HepG2 (cell line): Measurements from ENCODE around the gene SGCE. TPM values are rescaled to one million over a fixed set of nuclear protein-coding genes. Genes with fewer than 3 reads are reported as not detected.

ENCODE experiments used
- AGO1 ChIP-seq: fragments of 200-400 bp; formaldehyde crosslinking; IDR thresholded peaks from 2 replicates; pipeline ENCODE4 v1.6.1; 2017; ENCODE audit warnings: mild to moderate bottlenecking, low read depth, low read length, moderate library complexity; ENCODE audit not compliant: poor library complexity, severe bottlenecking
- ATF1 ChIP-seq: IDR thresholded peaks from 2 replicates; pipeline ENCODE4 v1.6.1; 2016; ENCODE audit warnings: mild to moderate bottlenecking, control low read depth
- EEA1 ChIP-seq: sonication (generic); formaldehyde crosslinking; IDR thresholded peaks from 2 replicates; pipeline ENCODE4 v1.5.1; 2020; ENCODE audit warnings: mild to moderate bottlenecking, missing genetic modification reagents, borderline replicate concordance
- FOXA1 ChIP-seq, 2 experiments: fragments of 450-650 bp in 1 of 2; sonication (generic) in 1 of 2; formaldehyde crosslinking in 1 of 2; IDR thresholded peaks; 2 replicates each; pipeline versions ENCODE4 v1.4.0 to v1.6.1; 2016 to 2020; ENCODE audit warnings: missing genetic modification reagents in 1 of 2
- GMEB1 ChIP-seq: sonication (generic); formaldehyde crosslinking; IDR thresholded peaks from 2 replicates; pipeline ENCODE4 v1.5.1; 2020; ENCODE audit warnings: missing genetic modification reagents, mild to moderate bottlenecking, borderline replicate concordance
- HOXA3 ChIP-seq: sonication (generic); formaldehyde crosslinking; IDR thresholded peaks from 2 replicates; pipeline ENCODE4 v1.5.0; 2020; ENCODE audit warnings: missing genetic modification reagents
- NFKBIZ ChIP-seq: IDR thresholded peaks from 2 replicates; pipeline ENCODE4 v1.6.1; 2018; ENCODE audit warnings: missing genetic modification reagents, missing compliant biosample characterization
- RBAK ChIP-seq: sonication (generic); formaldehyde crosslinking; IDR thresholded peaks from 2 replicates; pipeline ENCODE4 v1.5.1; 2020; ENCODE audit warnings: mild to moderate bottlenecking, missing genetic modification reagents
- SMARCE1 ChIP-seq: fragments of 450-650 bp; IDR thresholded peaks from 2 replicates; pipeline ENCODE4 v1.6.1; 2017; ENCODE audit warnings: borderline replicate concordance
- STAT6 ChIP-seq: sonication (generic); formaldehyde crosslinking; IDR thresholded peaks from 2 replicates; pipeline ENCODE4 v1.4.0; 2020; ENCODE audit warnings: missing genetic modification reagents, mild to moderate bottlenecking, borderline replicate concordance
- TARDBP ChIP-seq: sonication (generic); formaldehyde crosslinking; IDR thresholded peaks from 2 replicates; pipeline ENCODE4 v1.8.0; 2022; ENCODE audit warnings: mild to moderate bottlenecking, missing genetic modification reagents
- TMF1 ChIP-seq: sonication (generic); formaldehyde crosslinking; IDR thresholded peaks from 2 replicates; pipeline ENCODE4 v1.8.1; 2022; ENCODE audit warnings: low read depth, missing genetic modification reagents
- TP53 ChIP-seq: sonication (generic); formaldehyde crosslinking; conservative IDR thresholded peaks from 2 replicates; pipeline ENCODE4 v1.4.0; 2020; ENCODE audit warnings: missing genetic modification reagents
- XBP1 ChIP-seq: sonication (generic); formaldehyde crosslinking; IDR thresholded peaks from 2 replicates; pipeline ENCODE4 v1.5.0; 2020; ENCODE audit warnings: missing genetic modification reagents
- ZBTB21 ChIP-seq: sonication (generic); formaldehyde crosslinking; IDR thresholded peaks from 2 replicates; pipeline ENCODE4 v1.4.0; 2020; ENCODE audit warnings: missing genetic modification reagents
- ZBTB38 ChIP-seq: sonication (generic); formaldehyde crosslinking; IDR thresholded peaks from 2 replicates; pipeline ENCODE4 v1.5.1; 2020; ENCODE audit warnings: mild to moderate bottlenecking, missing genetic modification reagents
- ZHX2 ChIP-seq, 2 experiments: sonication (generic) in 1 of 2; formaldehyde crosslinking in 1 of 2; IDR thresholded peaks; 2 replicates each; pipeline versions ENCODE4 v1.6.1 to v1.9.0; 2014 to 2022; ENCODE audit warnings: antibody characterized with exemption in 1 of 2, borderline replicate concordance in 1 of 2, inconsistent platforms in 1 of 2, low read depth in 1 of 2, missing genetic modification reagents in 1 of 2
- ZNF367 ChIP-seq: sonication (generic); formaldehyde crosslinking; IDR thresholded peaks from 2 replicates; pipeline ENCODE4 v1.4.0; 2020; ENCODE audit warnings: missing genetic modification reagents, borderline replicate concordance
- ZNF569 ChIP-seq: sonication (generic); formaldehyde crosslinking; IDR thresholded peaks from 2 replicates; pipeline ENCODE4 v1.5.0; 2020; ENCODE audit warnings: mild to moderate bottlenecking, missing genetic modification reagents, moderate library complexity, borderline replicate concordance
- ZNF703 ChIP-seq: sonication (generic); formaldehyde crosslinking; IDR thresholded peaks from 2 replicates; pipeline ENCODE4 v1.5.1; 2020; ENCODE audit warnings: missing genetic modification reagents, mild to moderate bottlenecking, moderate library complexity, borderline replicate concordance
- ZNF724P ChIP-seq: sonication (generic); formaldehyde crosslinking; IDR thresholded peaks from 2 replicates; pipeline ENCODE4 v1.8.0; 2022; ENCODE audit warnings: missing genetic modification reagents, borderline replicate concordance
- polyA plus RNA-seq, 8 experiments: library from polyadenylated mRNA; depleted of rRNA in 3 of 8; stranded (reverse) in 7 of 8; unstranded in 1 of 8; fragments of >200 nt; fragmentation: Illumina TruSeq in 4 of 8; extraction: Trizol in 4 of 8; gene quantifications; 2 replicates each; pipeline versions ENCODE4 v1.2.1 to v1.2.3, GENCODE V29; 2011 to 2016; ENCODE audit warnings: low read depth in 4 of 8, missing spikeins in 1 of 8, mixed read lengths in 1 of 8; ENCODE audit not compliant: insufficient read depth in 1 of 8
- total RNA-seq, 5 experiments: library from RNA; depleted of rRNA; stranded (reverse); fragments of >200 nt; fragmentation: Illumina TruSeq; extraction: Trizol; gene quantifications; 2 replicates each; pipeline ENCODE4 v1.2.3, GENCODE V29; 2016; ENCODE audit warnings: low read depth in 1 of 5

Gene SGCE
- total and polyA plus RNA-seq, 2 of the 13 experiments (the other 11 are each of a cell fraction or from before 2014, with no cell fraction given) = 52.3 to 71.1 TPM

GRCh38 chr7:94623820-94624219 lies 32.1 kb downstream of the SGCE start (continued):
- TF ChIP-seq ZHX2 (IDR thresholded peaks at IDR 0.05; ENCODE audit: low read depth) (no peak), ZHX2 (CRISPR knock-in tag; IDR thresholded peaks at IDR 0.05; ENCODE audit: borderline replicate concordance) (no peak), ZNF569 (CRISPR knock-in tag) (no peak), ZNF367 (no peak), ZNF703 (CRISPR knock-in tag) (no peak), TMF1 (no peak), AGO1 (no peak), NFKBIZ (CRISPR knock-in tag) (0 out of 2 replicates have a peak, but pooled peaks have one; percentile 25), ZNF724P (no peak), ZBTB21 (CRISPR knock-in tag) (no peak), ATF1 (CRISPR knock-in tag) (peak; percentile 45; the same call in 1 of the 2 replicates), TARDBP (CRISPR knock-in tag) (peak; percentile 76), RBAK (CRISPR knock-in tag) (no peak), STAT6 (CRISPR knock-in tag) (no peak), ZBTB38 (CRISPR knock-in tag) (no peak), SMARCE1 (peak; percentile 63; the same call in 1 of the 2 replicates), EEA1 (no peak), HOXA3 (no peak), FOXA1 (IDR thresholded peaks at IDR 0.05) (peak; percentile 95), FOXA1 (CRISPR knock-in tag; IDR thresholded peaks at IDR 0.05) (peak; percentile 91), TP53 (no peak), XBP1 (no peak), GMEB1 (CRISPR knock-in tag) (no peak)
